ENCODE data around the gene MGAT5.
"Not testable (repeated sequence)": the region's sequence is repeated elsewhere in the genome, so short reads cannot be mapped to it uniquely, and the experiment has no call there.

Gene MGAT5

DNA sequence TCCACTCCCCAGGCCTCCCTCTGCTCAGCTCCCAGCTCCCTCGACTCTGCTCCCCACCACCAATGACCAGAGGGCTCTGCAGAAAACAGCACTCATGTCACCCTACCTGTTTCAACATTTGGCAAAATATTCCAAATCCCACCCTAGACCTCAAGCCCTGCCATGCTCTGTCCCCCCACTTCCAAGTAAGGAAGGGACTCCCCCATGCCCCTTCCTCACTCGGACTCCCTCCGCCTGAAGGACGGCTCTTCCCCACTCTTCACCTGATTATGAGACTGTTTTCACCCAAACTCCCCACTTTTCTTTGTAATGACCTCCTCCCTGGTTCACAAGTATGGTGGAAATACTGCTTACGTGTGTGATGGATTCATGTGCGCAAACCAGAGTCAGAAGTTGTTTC, 208.4 kb downstream of the MGAT5 start:
- no peak for DNase-seq (ENCODE audit: low read depth in 1 of 2, low spot score in 1 of 2)

DNA sequence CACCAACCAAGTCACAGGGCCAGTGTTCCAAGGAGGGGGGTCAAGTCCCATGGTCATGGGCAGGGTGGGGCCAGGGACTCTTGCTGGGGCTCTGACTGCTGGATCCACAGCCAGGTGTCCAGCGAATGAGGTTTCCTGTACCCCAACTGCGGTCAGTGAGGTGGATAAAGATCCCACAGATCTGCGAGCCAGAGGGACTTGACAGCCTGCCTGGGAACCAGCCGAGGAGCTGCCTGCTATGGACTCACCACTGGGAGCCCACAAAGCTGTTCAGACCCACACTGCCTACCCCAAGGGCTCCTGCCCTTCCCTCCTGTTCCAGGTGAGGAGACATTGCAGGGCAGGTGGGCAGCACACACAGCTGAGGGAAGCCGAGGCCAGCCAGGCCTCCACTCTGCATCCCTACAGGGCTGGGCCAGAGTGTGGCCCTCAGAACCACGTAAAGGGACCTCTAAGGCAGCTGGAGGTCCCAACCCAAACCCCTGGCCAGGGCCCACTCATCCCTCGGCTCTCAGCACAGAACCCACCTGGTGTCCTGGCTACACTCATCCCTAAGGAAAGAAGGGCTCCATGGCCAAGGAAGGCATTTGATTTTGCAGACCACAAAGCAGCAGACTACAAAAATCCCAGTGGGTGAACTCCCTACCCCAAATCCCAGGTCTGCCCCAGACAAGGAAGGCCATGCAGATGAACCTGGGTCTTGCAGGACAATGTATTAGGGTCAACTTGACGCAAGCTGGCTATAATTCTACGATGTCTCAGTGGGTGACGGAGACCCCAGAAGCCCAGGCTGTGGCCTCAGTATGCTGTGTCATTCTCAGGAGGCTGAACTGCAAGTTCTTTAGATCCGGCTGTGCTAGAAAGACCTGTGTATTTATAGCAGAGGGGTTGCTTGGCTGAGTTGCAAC, 209.2 kb downstream of the MGAT5 start:
- DNase-seq (ENCODE audit: low read depth in 1 of 2, low spot score in 1 of 2) = no peak

DNA sequence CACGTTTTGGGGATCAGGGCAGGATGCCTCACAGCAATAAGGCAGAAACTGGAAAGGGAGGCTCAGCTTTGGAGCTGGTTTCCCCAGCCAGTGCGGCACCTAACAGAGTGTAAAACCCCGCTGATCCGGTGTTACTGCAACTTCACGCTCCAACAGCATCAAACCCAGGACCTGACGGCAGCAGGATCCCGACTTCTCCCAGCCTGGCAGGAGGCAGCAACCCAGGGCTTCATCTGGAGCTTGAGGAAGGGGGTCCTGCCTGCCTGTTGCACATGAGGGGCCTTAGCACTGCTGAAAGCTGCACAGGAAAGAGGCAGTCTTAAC, 209.8 kb downstream of the MGAT5 start:
- DNase-seq (ENCODE audit: low read depth in 1 of 2, low spot score in 1 of 2) = no peak

DNA sequence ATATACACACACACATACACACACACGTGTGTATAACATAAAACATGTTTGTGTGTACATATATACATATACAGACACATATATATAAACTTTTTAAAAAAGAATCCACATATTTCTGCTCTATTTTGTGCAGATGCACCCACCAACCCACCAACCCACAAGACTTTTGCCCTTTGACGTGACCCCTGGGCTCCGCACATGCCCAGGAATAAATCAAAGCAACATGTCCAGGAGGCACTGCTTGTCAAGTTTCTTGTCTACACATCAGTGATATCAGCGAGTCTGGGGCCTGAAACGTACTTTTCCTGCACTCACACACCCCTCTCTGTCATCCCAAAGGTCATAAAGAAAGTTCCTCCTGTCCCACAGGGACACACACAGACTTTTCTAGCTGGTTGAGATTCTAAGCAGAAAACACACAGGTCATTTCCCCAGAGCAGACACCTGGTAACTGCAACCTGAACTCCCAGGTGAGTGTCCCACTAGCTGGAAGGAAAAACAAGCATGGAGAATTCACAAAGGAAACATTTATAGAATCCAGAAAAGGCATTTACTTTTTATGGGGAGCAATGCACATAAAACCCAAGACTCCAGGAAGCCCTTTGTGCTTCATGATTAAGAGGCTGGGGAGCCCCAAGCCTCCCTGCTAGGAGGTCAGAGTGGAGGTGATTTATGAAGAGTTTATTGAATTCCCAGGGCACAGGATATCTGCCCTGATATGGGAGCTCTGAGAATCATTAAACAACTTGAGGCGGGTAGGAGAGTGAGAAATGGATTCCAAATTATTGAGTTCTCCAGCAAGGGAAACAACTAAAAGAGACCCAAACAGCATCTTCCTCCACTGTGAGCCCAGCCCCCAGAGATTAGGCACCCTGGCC, 211.6 kb downstream of the MGAT5 start:
- DNase-seq (ENCODE audit: low read depth in 1 of 2, low spot score in 1 of 2) = no peak

DNA sequence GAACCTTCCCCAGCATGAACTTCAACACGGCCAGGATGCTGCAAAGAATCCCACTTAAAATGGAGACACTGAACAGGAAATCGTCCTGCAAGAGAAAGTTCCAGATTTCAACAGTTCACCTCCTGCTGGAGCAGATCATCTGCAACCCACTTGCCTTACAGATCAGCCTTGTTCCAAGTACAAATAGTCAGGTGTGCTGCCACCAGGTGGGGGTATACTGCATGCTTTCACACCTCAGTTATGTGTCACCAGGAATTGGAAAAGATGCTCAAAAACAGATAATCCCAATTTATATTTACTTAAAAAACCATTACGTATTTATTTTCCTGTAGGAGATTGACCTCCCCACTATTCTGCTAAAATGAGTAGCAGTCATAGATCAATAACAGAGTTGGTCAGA, 212.3 kb downstream of the MGAT5 start:
- DNase-seq (ENCODE audit: low read depth in 1 of 2, low spot score in 1 of 2) = no peak

DNA sequence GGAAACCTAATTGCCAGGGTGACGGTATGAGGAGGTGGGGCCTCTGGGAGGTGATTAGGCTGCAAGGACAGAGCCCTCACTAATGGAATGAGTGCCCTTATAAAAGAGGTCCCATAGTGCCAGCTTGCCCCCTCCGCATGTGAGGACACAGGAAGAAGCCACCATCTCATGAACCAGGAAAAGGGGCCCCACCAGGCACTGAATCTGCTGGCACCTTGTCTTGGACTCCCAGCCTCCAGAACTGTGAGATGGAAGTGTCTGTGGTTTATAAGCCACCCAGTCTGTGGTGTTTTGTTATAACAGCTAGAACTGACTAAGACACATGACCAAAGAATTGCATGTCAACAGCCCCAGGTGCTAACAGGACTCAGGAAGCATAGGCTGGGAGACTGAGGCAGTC, 214.3 kb downstream of the MGAT5 start:
- no peak for DNase-seq (ENCODE audit: low read depth in 1 of 2, low spot score in 1 of 2)

DNA sequence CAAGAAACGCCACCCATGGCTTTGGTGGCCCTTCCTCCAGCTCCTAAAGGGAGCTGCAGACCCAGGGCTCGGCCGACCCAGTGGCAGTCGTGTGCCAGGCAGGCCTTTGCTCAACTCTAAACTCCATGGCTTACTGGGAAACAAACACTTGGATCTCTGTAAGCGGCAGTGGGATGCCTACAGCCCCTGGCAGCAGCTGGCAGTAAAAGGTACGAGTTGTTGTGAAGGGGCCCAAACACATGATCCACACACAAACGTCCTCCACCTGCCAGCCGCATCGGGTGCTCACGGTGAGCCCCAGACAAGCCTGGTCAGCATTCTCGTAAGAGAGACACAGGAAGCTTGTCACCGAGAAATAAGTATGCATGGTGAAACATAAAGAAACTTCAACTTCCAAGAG, 214.9 kb downstream of the MGAT5 start:
- no peak for DNase-seq (ENCODE audit: low read depth in 1 of 2, low spot score in 1 of 2)

DNA sequence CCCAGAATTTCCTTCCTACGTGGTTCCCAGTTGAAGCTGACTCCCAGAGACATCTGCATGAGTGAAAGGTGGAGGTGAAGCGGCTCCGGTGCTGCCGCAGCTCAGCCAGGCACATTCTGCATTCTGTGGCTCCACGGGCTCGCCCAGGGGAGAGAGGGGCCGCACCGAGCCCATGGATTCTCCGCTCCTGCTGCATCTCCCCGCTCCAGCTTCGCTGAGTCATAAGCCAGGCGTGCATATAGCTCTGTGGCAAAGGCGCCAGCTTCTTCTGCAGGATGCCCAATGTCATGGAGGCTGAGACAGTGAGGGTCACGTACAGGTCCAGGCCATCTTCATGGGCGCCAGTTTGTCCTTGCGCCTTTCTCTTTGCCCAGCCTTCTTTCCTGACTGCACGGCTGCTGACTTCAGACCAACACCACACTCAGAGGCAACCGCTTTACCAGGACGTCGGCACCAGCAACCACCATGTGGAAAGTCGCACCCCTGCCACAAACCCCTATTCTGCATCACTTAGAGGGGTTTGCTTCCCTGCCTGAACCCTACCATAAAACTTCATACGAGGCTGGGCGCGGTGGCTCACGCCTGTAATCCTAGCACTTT, 215.7 kb downstream of the MGAT5 start:
- no peak for DNase-seq (ENCODE audit: low read depth in 1 of 2, low spot score in 1 of 2)

DNA sequence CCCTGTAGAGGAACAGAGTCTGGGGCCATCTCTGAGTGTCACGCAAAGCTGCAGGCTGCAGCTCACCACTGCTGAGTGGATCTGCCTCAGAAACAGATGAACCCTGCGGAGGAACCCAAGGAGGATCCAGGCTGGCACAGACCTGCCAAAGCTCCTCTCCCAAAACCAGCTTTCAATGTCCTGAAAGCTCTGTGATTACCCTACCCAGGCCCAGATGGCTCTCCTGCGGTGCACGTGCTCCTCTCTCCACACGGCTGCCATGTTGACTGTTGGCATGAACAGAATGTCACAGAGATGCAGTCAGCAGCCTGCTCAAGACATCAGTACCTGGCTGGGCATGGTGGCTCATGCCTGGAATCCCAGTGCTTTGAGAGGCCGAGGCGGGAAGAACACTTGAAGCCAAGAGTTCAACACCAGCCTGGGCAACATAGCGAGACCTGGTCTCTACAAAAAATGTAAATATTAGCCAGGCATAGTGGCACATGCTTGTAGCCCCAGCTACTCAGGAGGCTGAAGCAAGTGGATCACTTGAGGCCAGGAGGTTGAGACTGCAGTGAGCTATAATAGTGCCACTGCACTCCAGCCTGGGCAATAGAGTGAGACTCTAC, 216.8 kb downstream of the MGAT5 start:
- no peak for DNase-seq (ENCODE audit: low read depth in 1 of 2, low spot score in 1 of 2)

DNA sequence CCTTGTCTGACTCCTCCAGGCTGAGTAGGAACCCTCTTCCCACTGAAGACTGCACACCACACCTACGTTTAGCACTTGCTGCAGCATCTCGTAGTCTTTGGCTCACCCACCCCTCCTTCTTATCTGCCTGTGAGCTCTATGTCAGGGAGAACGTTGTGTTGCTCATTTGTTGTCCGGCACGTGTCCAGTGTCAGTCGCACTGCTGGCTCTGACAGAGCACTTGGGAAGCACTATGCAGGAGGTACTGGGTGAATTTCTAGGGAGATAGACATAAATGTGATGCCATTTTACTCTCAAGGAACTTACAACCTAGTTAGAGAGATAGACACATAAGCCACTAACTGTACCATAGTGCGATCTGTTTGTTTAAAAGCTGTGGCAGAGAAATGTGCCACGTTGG, 223.1 kb downstream of the MGAT5 start:
- not testable (repeated sequence) for DNase-seq (ENCODE audit: low read depth in 1 of 2, low spot score in 1 of 2)

DNA sequence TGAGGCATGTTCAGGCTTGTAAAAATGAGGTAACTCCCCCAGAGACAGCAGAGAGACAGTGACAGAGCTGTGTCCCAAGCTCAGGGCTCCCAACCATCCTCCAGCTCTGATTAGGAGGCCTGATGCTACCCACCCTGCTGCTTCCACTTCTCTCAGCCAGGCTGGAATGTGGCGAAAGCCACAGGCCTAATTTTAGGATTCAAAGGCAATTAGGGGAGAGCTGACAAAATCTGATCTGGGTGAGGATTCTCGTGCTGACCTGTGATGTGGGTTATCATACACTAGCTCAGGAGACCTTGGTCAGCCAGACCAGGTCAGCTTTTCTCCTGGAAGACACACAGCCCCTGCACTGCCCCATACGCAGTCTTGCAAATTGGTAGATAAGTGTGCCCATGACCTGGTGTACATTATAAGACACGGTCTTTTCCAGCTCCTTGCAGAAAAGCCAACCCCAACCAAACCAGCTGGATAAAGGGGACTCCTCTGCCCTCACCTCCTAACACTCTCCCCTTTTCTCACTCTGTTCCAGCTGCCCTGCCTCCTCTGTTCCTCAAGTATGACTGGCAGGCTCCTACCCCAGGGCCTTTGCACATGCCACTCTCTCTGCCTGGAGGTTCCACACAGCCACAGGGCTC, 225.9 kb downstream of the MGAT5 start:
- DNase-seq (ENCODE audit: low read depth in 1 of 2, low spot score in 1 of 2) = no peak

DNA sequence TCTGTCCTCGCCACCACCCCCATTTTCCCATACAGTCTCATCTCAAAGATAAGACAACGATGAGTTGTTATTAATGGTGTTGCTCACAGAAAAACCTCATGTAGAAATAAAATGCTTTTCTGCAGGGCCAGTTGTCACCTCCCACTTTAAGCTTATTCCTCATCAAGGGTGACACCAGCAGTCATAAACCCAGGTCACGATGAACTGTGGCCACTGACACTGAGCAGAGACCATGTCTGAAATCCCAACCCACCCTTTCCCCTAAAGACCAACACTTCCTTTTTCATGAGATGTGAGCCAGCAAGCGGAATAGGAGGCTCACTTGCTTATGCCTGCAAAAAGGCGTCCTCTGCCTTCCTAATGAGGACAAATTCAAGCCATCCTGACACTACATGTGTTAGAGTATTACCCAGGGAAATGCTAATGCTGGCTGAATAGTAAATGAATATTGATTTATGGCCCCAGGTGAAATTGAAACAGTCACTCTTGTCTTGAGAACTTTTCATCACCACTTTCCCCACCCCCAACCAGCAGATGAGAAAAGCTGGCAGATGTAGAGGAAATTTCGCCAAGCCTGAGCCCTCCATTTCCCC, 228.4 kb downstream of the MGAT5 start:
- DNase-seq (ENCODE audit: low read depth in 1 of 2, low spot score in 1 of 2) = no peak

DNA sequence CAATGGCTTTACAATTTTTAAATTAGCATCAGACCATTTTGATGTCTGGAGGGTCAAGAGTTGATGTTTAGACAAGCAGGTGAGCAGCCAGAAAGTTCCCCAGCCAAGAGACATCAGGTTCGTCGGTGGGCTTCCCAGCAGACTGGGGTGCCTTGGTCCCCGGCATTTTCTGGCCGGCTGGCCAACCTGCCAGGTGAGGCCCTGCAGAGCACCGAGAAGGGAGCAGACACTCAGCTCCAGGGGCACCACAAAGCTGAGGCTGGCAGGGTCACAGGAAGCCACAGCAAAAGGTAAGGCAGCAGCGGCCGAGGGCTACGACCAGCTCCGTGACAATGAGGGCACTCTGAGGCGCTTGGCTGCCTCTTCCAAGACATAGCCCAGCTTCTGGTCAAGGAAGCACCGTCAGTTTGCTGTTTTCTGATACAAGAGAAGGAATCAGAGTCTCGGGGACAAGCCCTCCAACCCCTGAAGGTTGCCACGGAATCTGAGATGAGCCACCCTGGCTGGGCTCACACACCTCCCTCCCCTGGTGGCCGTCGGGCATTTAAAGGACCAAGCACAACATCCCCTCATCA, 229.0 kb downstream of the MGAT5 start:
- DNase-seq (ENCODE audit: low read depth in 1 of 2, low spot score in 1 of 2) = no peak

DNA sequence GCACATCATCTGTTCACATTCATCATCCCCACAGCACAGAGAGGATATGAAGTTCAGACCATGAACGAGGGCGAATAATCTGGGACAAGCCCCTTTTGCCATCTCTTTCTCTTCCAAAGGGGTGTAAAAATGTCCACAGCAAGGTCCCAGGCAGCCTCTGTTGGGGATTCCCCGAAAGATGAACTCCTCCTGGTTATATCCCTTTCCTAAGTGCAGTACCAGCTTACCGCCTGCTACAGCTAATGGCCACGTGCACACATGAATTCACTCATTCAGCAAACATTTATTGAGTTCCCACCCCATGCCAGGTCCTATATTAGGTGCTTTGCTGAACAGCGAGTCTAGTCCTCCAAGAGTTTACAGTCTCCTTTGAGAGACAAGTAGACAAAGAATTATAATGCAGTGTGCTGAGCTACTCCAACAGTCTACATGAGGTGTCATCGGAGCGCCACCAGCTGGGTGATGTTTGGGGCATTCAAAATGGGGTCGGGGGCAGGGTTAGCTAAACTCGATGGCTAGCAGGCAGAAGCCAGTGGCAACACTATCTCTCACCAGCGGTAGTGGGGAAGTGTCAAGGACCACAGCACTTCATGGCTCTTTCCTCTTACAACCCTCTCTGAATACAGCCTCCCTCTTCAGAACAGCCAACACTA, 236.0 kb downstream of the MGAT5 start:
- DNase-seq (ENCODE audit: low read depth in 1 of 2, low spot score in 1 of 2) = no peak

DNA sequence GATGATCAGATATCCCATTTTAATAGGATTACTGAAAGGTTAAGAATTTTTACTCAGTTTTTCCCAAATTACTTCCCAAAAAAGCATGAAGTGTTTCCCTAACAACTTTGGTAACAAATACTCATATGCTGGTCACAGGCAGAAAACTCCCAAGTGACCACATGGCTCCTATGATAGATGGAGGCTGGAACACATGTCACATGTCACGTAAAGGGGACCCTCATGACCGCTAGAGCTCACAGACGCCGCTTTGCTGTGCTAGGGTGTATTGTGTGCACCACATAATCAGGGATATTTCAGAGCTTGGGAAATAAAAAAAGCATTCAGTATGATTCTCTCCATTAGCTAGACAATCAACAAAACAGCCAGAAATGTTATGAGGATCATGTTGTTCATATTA, 236.7 kb downstream of the MGAT5 start:
- DNase-seq (ENCODE audit: low read depth in 1 of 2, low spot score in 1 of 2) = no peak

DNA sequence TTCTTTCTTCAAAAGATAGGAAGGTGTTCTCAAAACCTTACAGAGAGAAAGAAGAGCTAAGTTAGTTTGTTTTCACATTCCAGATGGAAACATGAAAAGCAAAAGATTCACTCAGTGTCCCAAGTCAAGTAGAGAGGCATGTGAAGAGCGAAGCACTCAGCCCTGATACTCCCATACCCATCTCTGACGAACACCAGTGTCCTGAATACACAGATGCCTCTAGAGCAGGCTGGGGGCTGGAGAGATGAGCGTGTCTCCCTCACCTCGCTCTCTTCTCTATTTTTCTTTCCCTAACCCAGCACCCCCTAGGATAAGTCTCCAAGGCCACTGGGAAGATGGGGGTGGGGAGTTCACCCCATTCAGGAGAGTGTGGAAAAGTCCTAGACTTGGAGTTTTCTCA, 237.2 kb downstream of the MGAT5 start:
- no peak for DNase-seq (ENCODE audit: low read depth in 1 of 2, low spot score in 1 of 2)

DNA sequence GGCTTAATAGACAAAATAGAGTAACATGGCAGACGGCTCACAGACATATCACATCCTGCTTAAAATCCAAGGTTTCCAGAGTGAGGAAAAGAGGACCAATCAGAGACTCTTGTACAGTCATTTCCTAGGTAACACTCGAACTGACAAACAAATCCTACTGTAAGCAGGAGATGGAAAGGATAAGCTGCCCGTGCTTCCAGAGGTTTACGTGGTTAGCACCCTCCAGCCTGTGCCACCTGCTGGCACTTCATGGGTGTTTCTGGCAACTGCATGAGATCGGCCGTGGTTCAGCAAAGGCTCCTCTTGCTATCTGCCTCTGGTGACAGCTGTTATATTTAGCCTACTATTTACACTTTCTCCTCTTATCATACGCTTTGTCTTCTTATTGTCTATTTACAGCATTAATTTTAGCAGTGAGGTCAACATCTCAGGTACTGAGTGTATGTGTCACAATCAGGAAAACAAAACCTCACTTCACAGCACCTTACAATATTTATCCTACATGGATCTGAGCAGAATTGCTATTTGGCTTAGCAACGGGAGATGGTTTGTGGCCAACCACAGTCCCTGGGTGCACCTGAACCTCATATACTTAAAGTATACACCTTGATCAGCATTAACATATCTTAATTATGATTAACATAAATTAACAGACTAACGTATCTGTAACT, 238.0 kb downstream of the MGAT5 start:
- no peak for DNase-seq (ENCODE audit: low read depth in 1 of 2, low spot score in 1 of 2)

DNA sequence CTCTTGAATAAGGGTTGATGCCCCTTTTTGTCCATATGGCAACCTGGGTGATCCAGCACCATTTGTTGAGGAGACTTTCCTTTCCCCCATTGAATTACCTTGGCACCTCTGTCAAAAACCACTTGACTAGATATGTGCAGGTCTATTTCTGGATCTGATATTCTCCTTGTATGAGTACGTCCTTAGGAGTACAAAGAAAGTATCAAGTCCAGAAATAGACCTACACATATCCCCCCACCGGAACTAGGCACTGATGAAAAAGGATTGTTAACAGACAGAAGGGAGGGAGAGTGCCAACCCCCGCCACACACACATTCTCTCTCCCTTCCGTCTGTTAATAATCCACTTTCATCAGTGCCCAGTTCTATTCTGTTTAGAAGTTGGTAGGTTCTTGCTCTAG, 239.9 kb downstream of the MGAT5 start:
- no peak for DNase-seq (ENCODE audit: low read depth in 1 of 2, low spot score in 1 of 2)

DNA sequence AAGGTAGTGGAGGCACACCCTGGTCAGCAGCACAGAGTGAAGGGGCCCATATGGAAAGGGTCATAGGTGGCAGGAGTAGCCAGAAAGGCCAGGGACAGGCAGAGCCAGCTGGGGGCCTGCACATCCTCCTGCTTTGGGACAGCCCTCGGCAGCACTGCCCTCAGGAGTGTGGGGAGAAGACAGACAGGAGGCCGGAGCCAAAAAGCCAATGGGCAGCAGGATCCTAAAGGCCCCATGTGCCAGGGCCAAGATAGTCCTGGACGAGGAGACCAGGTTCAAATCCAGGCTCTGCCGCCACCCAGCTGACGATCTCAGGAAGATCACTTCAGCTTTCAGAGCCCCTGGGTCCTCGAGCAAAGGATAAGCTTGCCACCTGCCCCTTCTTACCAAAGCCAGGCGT, 244.8 kb downstream of the MGAT5 start:
- DNase-seq (ENCODE audit: low read depth in 1 of 2, low spot score in 1 of 2) = no peak

Measured in activated CD4-positive, alpha-beta T cell treated with anti-CD3 and anti-CD28 coated beads, Interleukin-2, amount 50 U/mL, for 24 hours (primary cell).